Renal pelvis (tissue), 4 donors: ENCODE results near the gene CPT1B. TPM values are rescaled to one million over a fixed set of nuclear protein-coding genes. Genes with fewer than 3 reads are reported as not detected.

Experiments
- DNase-seq: peaks from one replicate; pipeline ENCODE4 v3.0.0-alpha.2; 2013
- polyA plus RNA-seq, 3 donors: library from polyadenylated mRNA; unstranded; fragments of 120-200 nt; gene quantifications; one replicate each; pipeline ENCODE4 v1.2.1, GENCODE V29; 2013; ENCODE audit not compliant: insufficient read length in 3 of 3

The CPT1B gene
- polyA plus RNA-seq, 3 donors: 16.8 to 18.3 (median 17.1) TPM

- no peak for DNase-seq
Observed at GRCh38 chr22:50571264-50572175, 6.7 kb downstream of the CPT1B start.

- DNase-seq: no peak
Observed at GRCh38 chr22:50570861-50571260, 7.4 kb downstream of the CPT1B start.

- DNase-seq: no peak
Observed at GRCh38 chr22:50569896-50570535, 8.2 kb downstream of the CPT1B start.

DNA sequence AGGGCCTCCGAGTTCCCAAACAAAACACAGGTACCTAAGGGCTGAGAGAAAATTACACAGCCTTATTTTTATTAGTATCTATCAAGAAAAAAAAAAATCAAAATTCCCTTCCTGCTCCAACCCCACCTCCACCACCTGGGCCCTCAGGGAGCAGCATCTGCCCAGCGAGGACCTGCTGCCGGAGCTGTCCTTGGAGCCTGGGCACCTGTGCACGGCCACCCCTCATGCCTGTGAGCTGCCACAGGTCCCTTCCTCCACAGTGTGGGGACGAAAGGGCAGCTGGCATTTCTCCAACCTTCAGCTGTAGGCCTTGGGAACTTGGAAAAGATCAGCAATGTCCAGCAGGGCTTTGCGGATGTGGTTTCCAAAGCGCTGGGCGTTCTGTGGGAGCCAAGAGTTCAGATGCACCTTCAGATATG is 9.2 kb downstream of the CPT1B start:
- no peak for DNase-seq

DNA sequence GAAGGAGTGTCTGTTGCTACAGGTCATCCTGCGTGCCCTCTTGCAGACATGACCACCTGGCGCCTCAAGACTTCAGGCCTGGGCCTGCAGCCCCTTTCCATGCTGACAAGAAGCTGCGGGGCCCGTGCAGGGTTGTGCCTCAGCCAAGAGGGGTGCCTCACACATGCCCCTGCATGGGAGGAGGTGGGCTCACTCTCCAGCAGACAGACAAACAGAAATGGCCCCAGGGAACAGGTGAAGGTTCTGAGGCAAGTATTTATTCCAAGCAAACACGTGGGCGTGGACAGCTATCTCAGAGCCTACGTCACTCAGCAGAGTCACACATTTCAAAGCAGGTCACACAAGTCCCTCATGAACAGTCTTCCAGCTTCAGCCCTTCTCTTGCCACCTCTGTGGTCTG is 9.6 kb downstream of the CPT1B start:
- no peak for DNase-seq

DNA sequence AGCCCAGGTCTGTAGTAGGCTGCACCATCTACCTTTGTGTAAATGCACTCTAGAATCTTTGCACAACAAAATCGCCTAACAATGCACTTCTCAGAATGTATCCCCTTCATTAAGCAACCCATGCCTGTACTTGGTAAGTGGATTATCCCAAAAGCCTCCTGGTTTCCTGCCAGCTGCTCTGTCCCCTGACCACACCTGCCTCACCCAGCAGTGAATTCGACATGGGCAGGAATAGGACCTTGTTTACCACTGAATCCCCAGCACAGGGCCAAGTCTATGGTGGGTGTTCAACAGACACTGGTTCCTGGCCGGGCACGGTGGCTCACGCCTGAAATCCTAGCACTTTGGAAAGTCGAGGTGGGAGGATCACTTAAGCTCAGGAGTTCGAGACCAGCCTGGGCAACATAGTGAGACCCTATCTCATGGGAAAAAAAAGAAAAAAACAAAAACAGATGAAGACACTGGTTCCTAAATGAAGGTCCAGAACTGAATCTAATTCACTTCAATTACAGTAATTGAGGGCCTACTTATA is 10.4 kb downstream of the CPT1B start:
- no peak for DNase-seq

DNA sequence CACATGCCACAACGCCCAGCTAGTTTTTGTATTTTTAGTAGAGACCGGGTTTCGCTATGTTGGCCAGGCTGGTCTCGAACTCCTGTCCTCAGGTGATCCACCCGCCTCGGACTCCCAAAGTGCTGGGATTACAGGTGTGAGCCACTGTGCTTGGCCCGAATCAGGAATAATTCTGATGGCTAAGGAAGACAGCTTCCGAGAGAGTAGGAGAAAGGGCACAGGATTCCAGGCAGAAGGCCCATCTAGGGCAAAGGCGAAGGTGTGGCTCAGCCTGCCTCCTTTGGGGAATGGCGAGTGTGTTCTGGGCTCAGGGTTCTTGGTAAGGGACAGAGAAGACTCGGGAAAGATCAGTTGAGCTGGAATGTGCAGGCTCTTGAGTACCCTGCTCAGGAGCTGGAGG is 13.9 kb downstream of the CPT1B start:
- DNase-seq: no peak

DNA sequence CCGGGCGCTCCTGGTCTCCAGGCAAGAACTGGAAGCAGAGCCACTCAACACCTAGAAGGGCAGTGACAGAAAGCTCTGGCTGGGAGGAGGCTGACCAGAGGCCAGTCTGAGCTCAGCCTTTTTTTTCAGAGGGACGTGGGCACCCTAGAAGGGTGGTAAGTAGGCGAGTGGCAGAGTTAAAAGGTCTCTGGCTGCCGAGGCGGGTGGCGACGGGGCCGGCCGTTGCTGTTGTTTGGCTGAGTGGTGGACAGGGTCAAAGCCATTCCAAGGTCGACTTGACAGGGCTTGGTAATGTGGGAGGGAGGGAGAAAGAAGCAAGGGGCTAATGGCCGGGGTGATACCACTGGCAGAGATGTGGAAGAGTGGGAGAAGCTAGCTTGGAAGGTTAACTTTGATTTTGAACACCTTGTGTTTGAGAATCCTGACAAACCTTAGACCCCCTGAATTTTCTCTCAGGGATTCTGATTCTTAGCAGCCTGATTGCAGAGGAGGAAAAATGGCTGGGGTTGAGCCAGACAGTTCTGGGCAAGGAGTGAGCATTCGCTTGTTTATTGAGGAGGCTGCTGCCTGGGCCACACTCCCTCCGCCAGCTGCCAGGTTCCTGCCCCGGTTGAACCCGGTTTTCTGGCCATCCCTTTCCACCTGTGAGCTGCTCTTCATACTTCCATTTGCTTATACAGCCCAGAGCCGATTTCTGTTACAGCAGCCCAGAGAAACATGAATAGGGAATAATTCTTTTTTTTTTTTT is 14.6 kb downstream of the CPT1B start:
- DNase-seq: no peak

DNA sequence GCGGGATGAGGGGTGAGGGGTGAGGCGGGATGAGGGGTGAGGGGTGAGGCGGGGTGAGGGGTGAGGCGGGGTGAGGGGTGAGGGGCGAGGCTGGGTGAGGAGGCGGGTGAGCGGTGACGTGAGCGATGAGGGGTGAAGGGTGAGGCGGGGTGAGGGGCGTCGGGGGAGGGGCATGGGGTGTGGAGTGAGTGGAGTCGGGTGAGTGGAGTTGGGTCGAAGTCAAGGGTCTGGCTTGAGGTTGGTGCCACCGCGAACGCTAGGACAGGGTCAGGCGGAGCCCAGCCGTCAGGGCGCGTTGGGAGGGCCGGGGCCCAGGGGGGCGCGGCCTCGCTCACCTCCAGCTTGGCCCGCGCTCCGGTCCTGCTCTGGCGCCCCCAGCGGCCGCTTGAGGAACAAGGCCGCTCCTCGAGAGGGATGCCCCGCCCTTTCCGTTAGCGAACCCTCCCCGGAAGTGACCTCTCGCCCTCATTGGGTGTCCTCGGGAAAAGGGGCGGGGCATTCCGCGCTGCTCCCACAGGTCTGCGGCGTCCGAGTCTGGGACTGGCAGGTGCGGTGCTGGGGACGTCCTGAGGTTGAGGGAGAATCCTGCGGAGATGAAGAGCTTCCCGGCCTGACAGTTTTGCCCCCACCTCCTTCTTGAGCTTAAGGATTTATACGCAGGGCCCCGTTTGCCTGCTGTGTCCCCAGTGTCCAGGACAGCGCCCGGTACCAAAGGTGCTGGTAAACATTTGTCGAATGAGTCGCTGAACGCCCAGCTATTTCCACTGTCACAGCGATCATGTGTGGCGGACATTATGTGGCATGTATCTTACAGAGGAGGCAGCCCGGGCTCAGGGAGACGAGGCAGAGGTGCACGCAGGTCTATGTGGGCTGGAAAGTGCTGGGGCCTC is 15.5 kb downstream of the CPT1B start, which contains the start of gene SYCE3:
SYCE3 (minus strand) TSS at position 397 of the 890 bp plus-strand sequence. CDS start 6,514 bp downstream, outside the sequence.
- peak; percentile 93 for DNase-seq

- DNase-seq: no peak
Observed at GRCh38 chr22:50561401-50562358, 16.5 kb downstream of the CPT1B start.

DNA sequence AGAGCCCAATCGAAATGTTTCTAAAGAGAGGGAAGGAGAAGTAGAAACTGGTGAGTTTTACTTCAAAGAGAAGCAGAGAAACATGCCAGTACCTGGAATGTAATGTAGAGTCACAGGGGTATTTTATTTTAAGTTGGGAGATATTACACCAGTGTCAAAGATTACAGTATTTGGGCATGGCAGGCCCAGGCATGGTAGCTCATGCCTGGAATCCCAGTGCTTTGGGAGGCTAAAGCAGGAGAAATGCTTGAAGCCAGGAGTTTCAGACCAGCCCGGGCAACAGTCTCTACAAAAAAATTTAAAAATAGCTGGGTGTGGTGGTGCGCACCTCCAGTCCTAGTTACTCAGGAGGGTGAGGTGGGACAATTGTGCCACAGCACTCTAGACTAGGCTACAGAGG is 18.2 kb downstream of the CPT1B start:
- no peak for DNase-seq

DNA sequence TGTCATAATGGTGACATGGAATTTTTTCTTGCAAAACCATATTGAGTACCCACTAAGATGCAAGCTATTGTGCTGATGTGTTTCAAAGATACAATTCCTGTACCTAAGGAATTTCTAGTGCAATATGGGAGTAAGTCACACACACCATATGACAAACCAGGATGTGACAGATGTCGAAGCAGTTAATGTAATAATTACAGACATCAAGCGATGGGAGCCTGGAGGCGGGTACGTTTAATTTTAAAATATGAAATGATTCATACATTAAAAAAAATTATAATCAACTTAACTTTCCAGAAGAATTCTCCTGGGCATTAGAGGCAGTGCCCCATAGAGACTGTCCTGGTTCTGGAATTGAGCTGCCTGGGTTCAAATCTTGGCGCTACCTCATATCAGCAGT is 21.5 kb downstream of the CPT1B start:
- DNase-seq: no peak

DNA sequence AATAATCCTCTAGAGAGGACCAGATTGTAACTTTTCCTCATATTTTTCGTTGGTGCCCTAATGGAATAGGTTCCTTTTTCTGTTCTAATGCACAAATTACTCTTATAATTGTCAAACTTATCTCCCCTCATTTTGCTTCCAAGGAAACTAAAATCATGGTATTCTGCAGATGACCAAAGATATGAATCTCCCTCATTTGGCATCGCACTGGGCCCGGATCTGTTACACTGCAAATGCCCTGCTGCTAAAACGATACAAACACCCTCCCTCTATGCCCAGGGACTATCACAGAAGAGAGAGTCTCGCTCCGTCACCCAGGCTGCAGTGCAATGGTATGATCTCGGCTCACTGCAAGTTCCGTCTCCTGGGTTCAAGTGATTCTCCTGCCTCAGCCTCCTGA is 24.9 kb downstream of the CPT1B start:
- DNase-seq: no peak

- DNase-seq: no peak
Observed at GRCh38 chr22:50551160-50551752, 27.0 kb downstream of the CPT1B start.

DNA sequence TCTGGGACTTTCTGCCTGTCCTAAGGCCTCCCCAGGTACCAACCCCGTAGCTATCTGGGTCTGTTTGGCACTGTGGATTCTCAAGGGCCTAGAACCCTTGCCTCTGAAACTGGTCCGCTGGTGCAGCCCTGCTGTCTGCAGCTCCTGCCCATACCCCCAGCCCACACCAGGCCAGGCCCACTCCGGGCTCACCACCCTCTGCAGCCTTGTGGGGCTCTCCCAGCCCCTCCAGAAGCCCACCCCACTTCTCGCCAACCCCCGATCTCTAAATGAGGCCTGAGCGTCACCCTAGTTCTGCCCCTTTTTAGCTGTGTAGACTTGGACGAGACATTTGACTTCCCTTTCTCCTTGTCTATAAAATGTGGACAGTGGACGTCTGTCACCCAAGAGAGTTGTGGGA is 27.8 kb downstream of the CPT1B start:
- DNase-seq: no peak

DNA sequence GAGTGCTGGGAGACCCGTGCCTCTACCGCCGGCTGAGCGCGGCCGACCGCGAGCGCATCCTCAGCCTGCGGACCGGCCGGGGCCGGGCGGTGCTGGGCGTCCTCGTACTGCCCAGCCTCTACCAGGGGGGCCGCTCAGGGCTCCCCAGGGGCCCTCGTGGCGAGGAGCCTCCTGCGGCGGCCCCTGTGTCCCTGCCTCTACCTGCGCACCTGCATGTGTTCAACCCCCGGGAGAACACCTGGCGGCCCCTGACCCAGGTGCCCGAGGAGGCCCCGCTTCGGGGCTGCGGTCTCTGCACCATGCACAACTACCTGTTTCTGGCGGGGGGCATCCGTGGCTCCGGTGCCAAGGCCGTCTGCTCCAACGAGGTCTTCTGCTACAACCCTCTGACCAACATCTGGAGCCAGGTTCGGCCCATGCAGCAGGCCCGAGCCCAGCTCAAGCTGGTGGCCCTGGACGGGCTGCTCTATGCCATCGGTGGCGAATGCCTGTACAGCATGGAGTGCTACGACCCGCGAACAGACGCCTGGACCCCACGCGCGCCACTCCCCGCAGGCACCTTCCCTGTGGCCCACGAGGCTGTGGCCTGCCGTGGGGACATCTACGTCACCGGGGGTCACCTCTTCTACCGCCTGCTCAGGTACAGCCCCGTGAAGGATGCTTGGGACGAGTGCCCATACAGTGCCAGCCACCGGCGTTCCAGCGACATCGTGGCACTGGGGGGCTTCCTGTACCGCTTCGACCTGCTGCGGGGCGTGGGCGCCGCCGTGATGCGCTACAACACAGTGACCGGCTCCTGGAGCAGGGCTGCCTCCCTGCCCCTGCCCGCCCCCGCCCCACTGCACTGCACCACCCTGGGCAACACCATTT is 29.1 kb downstream of the CPT1B start:
- DNase-seq: no peak

DNA sequence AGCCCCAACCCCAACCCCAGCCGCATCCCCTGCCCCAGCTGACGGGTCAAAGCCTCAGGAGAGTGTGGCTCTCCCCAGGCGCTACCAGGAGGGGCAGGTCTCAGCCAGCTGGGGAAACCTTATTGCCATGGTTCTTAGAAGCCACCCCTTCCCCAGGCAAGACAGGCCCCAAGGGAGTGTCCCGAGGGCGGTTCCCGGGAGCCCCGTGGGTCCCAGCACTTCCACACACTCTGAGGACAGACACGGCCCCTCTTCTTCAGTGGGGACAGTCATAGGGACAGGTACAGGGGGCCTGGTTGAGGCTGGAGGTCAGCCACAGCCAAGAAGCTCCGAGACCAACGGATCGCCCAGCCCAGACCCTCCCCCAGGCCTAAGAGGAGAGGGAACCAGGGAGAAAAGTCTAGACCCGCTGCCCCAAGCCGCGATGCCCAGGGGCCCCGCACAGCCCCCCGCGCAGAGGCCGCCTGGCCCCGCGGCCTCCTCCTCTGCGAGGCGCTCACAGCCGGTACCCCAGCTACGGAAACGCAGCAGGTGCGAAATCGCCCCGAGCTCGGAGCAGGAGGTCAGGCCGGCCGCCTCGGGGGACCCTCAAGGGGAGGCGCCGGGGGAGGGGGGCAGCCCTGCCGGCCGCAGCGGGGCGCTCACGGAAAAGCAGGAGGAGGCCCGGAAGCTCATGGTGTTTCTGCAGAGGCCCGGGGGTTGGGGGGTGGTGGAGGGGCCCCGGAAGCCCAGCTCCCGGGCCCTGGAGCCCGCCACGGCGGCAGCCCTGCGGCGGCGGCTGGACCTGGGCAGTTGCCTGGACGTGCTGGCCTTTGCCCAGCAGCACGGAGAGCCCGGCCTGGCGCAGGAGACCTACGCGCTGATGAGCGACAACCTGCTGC is 29.9 kb downstream of the CPT1B start:
- DNase-seq: no peak
